DMS79 treated with DMSO at 0.1 percent for 48 hours (cell line): Measurements from ENCODE around the gene XPA.
"Not testable (repeated sequence)": the region's sequence is repeated elsewhere in the genome, so short reads cannot be mapped to it uniquely, and the experiment has no call there.

Experiments
- DNase-seq: peaks from one replicate; lab custom pipeline; 2025; lab: John Stamatoyannopoulos, UW

Gene XPA

DNA sequence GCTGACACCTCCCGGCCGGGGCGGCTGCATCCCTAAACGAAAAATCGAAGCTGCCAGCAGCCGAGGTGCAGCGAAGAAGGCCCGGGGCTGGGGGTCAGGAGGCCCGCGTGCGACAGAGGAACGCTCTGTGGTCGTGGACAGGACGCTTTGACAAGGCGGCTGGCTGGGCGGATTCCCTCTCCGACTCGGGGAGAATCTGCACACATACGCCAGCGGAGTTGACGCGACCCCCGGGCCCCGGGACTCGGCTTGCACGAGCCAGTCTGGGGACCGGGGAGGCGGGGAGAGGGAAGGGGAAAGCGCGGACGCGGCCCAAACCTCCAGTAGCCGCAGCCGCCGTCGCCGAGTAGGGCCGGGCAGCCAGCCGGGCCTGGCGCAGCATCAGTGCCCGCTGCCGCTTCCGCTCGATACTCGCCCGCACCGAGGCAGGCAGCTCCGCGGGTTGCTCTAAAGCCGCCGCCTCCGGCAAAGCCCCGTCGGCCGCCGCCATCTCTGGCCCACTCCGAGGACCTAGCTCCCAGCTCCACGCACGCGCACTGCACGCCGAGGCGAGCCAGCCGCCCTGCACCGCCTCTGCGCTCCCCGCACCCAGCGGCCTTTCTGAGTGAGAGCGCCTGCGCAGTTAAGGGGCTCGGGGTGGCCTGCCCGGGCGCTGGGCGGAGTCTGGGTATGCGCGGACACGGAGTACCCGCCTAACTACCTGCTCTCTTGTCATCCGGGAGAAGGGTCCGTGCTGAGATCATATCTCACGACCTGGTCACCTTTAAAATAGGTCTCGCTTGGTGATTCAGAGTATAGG, at the start of gene XPA:
Gene XPA (minus strand): TSS at position 538 of the 799 bp plus-strand sequence. CDS start 48 bp downstream, at position 490.
- peak; percentile 76 for DNase-seq

- no peak for DNase-seq
Observed at GRCh38 chr9:97744710-97745708, 47.9 kb upstream of the XPA start.

DNA sequence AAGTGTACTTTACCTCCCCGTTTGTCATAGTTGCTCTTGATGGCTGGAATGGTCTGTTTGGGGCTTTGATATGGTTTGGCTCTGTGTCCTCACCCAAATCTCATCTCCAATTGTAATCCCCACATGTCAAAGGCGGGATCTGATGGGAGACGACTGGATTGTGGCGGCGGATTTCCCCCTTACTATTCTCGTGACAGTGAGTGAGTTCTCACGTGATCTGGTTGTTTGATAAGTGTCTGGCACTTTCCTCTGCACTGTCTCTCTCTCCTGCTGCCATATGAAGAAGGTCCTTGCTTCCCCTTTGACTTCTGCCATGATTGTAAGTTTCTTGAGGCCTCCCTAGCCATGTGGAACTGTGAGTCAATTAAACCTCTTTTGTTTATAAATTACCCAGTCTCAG, 46.9 kb upstream of the XPA start:
- not testable (repeated sequence) for DNase-seq

DNA sequence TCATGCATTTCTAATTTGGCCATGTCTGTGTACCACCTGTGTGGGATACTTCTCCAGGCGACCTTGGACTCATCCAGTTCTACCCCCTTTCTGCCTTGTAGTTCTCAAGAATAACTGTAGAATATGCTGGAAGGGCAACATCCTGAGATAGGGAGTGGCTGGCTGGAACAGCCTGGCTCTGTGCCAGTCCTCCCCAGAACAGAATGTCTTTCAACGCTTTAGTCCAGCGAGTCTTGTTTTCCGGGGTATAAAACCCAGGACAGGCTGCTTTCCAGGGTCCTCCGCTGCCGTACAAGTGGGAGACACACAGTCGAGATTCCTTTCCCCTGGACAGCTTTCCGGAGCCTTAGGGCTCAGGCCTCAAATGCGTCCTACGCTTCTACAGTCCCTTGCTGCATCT, 45.4 kb upstream of the XPA start:
- no peak for DNase-seq

DNA sequence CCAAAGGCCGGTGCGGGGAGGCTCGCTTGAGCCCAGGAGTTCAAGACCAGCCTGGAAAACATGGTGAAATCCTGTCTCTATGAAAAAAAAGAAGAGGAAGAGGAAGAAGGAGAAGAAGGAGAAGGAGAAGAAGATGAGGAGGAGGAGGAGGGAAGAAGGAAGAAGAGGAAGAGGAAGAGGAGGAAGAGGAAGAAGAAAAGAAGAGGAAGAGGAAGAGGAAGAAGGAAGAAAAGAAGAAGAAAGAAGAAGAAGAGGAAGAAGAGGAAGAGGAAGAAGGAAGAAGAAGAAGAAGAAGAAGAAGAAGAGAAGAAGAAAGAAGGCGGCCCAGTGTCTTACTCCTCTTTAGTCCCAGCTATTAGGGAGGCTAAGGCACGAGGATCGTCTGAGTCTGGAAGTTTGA, 44.8 kb upstream of the XPA start:
- no peak for DNase-seq

DNA sequence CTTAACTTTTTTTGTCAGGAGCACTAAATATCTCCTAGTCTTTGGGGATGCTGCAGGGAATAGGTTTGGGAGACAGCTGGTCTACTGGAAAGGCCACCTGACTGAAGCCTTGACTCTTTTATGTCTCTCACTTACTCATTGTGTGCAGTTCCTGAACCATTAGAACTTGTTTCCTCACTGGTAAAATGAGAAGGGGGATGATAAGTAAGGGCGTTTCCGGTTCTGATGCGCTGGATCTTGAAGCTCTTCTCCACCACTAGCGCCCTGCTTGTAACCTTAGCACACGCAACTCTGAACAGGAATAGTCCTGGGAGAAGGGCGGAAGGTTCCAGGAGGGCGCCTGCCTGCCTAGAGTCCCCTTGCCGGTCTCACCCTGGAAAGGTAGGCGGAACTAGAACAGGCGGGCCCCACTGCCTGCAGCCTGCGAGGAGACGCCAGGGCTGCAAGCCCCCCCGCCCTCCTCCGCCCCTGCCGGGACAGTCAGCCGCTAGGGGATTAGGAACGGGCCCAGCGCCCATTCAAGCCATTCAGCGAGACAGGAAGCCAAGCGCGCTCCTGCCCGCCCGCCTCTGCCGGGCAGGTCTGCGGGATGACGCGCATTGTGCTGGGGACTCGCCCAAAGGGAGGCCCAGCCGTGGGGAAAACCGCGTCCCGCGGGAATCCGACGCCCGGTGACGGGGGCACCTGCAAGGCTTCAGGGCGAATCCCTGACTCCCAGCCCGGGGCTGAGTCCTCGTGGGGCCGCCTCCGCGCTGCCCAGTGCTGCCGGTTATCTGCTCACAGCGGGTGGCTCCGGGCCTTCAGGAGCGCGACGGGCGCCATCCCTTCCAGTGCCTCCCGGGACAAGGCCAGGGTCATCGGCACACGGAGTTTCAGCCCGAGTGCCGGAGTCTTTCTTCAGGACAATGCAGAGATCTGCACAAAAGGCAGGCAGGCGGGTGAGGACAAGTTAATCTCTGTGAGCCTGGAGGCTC, 44.0 kb upstream of the XPA start:
- peak; percentile 30 for DNase-seq

DNA sequence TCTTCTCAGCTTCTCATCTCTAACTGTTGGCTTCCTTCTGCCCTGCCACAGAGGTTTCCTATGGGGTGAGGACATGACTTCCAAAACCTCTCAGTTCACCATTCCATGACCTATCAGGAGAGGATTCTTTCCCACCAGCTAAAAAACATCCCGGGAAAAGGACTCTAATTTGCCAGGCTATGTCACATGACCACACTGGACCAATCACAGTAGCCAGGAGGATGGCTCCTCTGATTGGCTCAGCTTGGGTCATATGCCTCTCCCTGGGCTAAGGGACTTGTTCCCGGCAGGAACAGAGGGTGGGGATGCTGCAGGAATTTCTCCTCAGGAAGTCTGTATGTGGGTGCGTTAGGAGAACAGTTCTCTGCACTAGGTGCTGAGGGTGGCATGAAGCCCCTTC, 40.3 kb upstream of the XPA start:
- no peak for DNase-seq

- peak; percentile 40 for DNase-seq
Observed at GRCh38 chr9:97735070-97735600, 38.0 kb upstream of the XPA start.

GRCh38 chr9:97726716-97727115, 29.6 kb upstream of the XPA start:
- no peak for DNase-seq

DNA sequence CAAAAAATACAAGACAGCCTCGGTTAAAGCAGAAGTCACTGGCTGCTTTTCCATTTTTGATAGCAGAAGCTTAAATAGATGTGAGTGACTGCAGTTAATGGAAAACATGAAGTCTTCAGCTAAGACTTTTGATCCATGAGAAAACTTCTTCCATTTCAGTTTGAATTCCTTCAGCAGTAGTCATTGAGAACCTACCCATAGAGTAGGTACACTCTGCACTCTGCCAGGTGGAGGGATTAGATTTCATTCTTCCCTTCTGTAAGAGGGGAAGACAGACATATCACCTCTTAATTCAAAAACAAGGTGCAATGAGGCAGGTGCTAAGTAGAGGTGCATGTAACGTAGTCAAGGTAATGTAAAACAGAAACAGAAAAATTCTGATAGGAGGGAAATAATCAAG, 26.7 kb upstream of the XPA start:
- DNase-seq: no peak

- DNase-seq: no peak
Observed at GRCh38 chr9:97722331-97722730, 25.2 kb upstream of the XPA start.

- no peak for DNase-seq
Observed at GRCh38 chr9:97721396-97721795, 24.3 kb upstream of the XPA start.

- DNase-seq: no peak
Observed at GRCh38 chr9:97717866-97718265, 20.7 kb upstream of the XPA start.

GRCh38 chr9:97714435-97714834, 17.3 kb upstream of the XPA start:
- DNase-seq: no peak

- no peak for DNase-seq
Observed at GRCh38 chr9:97711223-97711626, 14.1 kb upstream of the XPA start.

DNA sequence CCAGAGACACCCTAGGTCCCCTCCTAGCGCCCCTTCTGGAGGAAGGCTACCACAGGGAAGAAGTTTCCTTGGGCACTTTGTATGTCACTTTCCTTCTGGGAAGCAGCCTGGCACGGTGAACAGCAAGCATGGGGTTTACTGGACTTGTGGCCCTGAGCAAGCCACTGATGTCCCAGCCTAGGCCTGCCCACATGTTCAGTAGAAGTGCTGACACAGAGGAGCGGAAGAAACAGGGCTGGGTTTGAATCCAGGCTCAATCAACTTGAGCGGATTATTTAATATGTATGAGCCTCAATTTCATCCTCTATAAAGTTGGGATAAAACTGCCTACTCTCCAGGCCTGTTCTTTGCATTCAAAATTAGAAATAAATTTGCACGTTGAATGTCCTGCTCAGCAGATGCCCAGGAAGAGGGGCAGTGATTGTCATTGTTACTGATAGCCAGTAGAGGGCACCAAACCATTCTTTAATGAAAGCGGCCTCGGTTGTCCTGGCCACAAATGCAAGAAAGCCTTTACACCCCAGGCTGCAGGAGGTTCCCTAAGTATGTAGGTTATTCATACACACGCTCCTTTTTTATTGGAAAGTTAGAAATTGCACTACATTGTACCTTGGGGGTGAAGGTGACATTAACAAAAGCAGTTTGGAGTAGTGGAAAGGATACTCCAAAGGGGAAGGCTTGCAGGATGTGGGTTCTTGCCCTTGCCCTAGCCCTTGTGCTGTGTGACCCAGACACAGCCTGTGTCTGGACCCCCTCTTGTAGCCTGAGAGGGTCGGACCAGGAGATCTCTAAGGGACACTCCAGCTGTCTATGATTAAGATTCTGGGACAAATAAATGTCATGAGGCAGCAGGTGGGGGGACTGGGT, 13.4 kb upstream of the XPA start:
- DNase-seq: peak; percentile 40

DNA sequence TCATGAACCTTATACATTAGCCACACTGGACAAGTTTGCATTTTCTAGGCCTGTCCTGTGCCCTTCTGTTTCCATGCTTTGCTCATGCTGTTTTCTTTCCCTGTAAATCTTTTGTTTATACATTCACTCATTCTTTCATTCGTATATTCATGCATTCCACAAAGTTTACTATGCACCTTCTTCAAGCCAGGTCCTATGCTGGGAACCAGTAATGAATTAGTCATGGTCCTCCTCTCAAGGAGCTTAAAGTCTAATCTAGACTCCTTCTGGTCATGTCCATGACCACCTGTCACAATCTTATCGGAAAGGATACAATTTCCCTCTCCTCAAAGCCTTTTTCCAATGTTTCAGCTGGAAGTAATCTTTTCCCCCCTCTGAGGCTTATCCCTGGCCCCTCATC, 9.1 kb upstream of the XPA start:
- no peak for DNase-seq

DNA sequence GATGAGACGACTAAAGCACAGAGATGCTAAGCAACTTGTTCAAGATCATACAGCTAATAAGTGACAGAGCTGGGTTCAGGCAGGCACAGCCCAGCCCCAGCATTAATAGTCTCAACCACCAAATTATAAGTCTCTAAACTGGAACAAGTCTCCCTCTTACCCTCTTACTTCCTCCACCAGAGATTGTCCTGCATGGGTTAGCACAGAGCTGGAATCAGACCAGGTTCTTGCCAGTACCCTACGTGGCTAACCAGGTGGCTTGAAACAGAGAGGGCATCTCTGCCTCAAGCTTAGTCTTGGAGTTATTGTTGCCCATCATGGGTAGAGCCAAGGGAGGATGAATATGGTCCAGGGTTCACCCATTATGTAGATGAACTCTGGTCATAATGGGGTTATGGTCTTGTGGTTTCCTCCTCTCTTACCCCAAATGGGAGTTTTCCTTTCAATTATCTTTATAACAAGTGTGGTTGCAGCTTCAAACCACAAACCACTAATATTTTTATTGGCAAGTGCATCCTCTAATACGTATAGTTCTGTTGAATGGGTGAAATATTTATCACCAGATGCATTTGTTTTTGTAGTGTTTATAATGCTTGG, 8.3 kb upstream of the XPA start:
- DNase-seq: peak; percentile 10

GRCh38 chr9:97704851-97705250, 7.7 kb upstream of the XPA start:
- DNase-seq: no peak

GRCh38 chr9:97704345-97704677, 7.2 kb upstream of the XPA start:
- no peak for DNase-seq
